HepG2 (cell line): Measurements from ENCODE around the gene RTEL1. TPM values are rescaled to one million over a fixed set of nuclear protein-coding genes. Genes with fewer than 3 reads are reported as not detected.

Source experiments
- CC2D1A ChIP-seq: sonication (generic); formaldehyde crosslinking; IDR thresholded peaks from 2 replicates; pipeline ENCODE4 v1.8.1; 2023; ENCODE audit warnings: mild to moderate bottlenecking, missing genetic modification reagents
- ESRRA ChIP-seq: sonication (generic); formaldehyde crosslinking; IDR thresholded peaks from 2 replicates; pipeline ENCODE4 v1.5.1; 2020; ENCODE audit warnings: mild to moderate bottlenecking, low read depth, missing genetic modification reagents
- HMG20B ChIP-seq: conservative IDR thresholded peaks from 2 replicates; pipeline ENCODE4 v1.6.1; 2016; ENCODE audit warnings: missing genetic modification reagents, missing compliant biosample characterization
- KLF6 ChIP-seq: IDR thresholded peaks from 2 replicates; pipeline ENCODE4 v1.8.0; 2016; ENCODE audit warnings: missing biosample characterization, missing genetic modification reagents
- KMT2A ChIP-seq: sonication (generic); formaldehyde crosslinking; IDR thresholded peaks from 2 replicates; pipeline ENCODE4 v1.4.0; 2020; ENCODE audit warnings: missing genetic modification reagents
- MAFF ChIP-seq: IDR thresholded peaks from 2 replicates; pipeline ENCODE4 v1.6.1; 2011; ENCODE audit warnings: low read depth, low read length, improper control_type of control experiment
- RAD21 ChIP-seq: fragments of 450-650 bp; formaldehyde crosslinking; IDR thresholded peaks from 2 replicates; pipeline ENCODE4 v1.5.0; 2020; ENCODE audit warnings: mild to moderate bottlenecking
- RELA ChIP-seq: sonication (generic); formaldehyde crosslinking; IDR thresholded peaks from 2 replicates; pipeline ENCODE4 v1.4.0; 2020; ENCODE audit warnings: missing genetic modification reagents
- RFX3 ChIP-seq: IDR thresholded peaks from 2 replicates; pipeline ENCODE4 v1.6.1; 2016; ENCODE audit warnings: missing biosample characterization, missing genetic modification reagents
- TARDBP ChIP-seq: sonication (generic); formaldehyde crosslinking; IDR thresholded peaks from 2 replicates; pipeline ENCODE4 v1.8.0; 2022; ENCODE audit warnings: mild to moderate bottlenecking, missing genetic modification reagents
- TEAD3 ChIP-seq: optimal IDR thresholded peaks from 2 replicates; pipeline ENCODE3; 2016; ENCODE audit warnings: borderline replicate concordance
- ZBTB8A ChIP-seq: sonication (generic); formaldehyde crosslinking; IDR thresholded peaks from 2 replicates; pipeline ENCODE4 v1.4.0; 2020; ENCODE audit warnings: mild to moderate bottlenecking, low read depth, missing genetic modification reagents, borderline replicate concordance
- ZNF160 ChIP-seq: sonication (generic); formaldehyde crosslinking; IDR thresholded peaks from 2 replicates; pipeline ENCODE4 v1.8.0; 2022; ENCODE audit warnings: mild to moderate bottlenecking, inconsistent platforms, missing genetic modification reagents
- ZNF850 ChIP-seq: sonication (generic); formaldehyde crosslinking; conservative IDR thresholded peaks from 2 replicates; pipeline ENCODE4 v1.9.0; 2021; ENCODE audit warnings: mild to moderate bottlenecking, missing genetic modification reagents
- polyA plus RNA-seq, 8 experiments: library from polyadenylated mRNA; depleted of rRNA in 3 of 8; stranded (reverse) in 7 of 8; unstranded in 1 of 8; fragments of >200 nt; fragmentation: Illumina TruSeq in 4 of 8; extraction: Trizol in 4 of 8; gene quantifications; 2 replicates each; pipeline versions ENCODE4 v1.2.1 to v1.2.3, GENCODE V29; 2011 to 2016; ENCODE audit warnings: low read depth in 4 of 8, missing spikeins in 1 of 8, mixed read lengths in 1 of 8; ENCODE audit not compliant: insufficient read depth in 1 of 8
- total RNA-seq, 5 experiments: library from RNA; depleted of rRNA; stranded (reverse); fragments of >200 nt; fragmentation: Illumina TruSeq; extraction: Trizol; gene quantifications; 2 replicates each; pipeline ENCODE4 v1.2.3, GENCODE V29; 2016; ENCODE audit warnings: low read depth in 1 of 5
- TF ChIP-seq, protein P1 (sequence below), 2 experiments: sonication (generic) in 1 of 2; formaldehyde crosslinking in 1 of 2; IDR thresholded peaks; 2 replicates each; pipeline versions ENCODE4 v1.4.0 to v1.6.1; 2016 to 2020; ENCODE audit warnings: borderline replicate concordance in 1 of 2, low read depth in 1 of 2, mild to moderate bottlenecking in 1 of 2, missing genetic modification reagents in 1 of 2
- TF ChIP-seq, protein P2 (sequence below): sonication (generic); formaldehyde crosslinking; IDR thresholded peaks from 2 replicates; pipeline ENCODE4 v1.4.0; 2020; ENCODE audit warnings: missing genetic modification reagents
- TF ChIP-seq, protein P3 (sequence below): sonication (generic); formaldehyde crosslinking; IDR thresholded peaks from 2 replicates; pipeline ENCODE4 v1.4.0; 2020; ENCODE audit warnings: mild to moderate bottlenecking, missing genetic modification reagents
- TF ChIP-seq, protein P4 (sequence below): sonication (generic); formaldehyde crosslinking; IDR thresholded peaks from 2 replicates; pipeline ENCODE4 v1.8.0; 2022; ENCODE audit warnings: mild to moderate bottlenecking, missing genetic modification reagents, moderate library complexity
- TF ChIP-seq, protein P5 (sequence below), 2 experiments: IDR thresholded peaks; 2 replicates each; pipeline ENCODE4 v1.6.1; 2011 to 2012; ENCODE audit warnings: low read length in 2 of 2, borderline replicate concordance in 1 of 2, low read depth in 1 of 2, mild to moderate bottlenecking in 1 of 2, moderate library complexity in 1 of 2

RTEL1 gene
- total and polyA plus RNA-seq, 2 of the 13 experiments (the other 11 are each of a cell fraction or from before 2014, with no cell fraction given), result 21.8 to 36.4 TPM

DNA sequence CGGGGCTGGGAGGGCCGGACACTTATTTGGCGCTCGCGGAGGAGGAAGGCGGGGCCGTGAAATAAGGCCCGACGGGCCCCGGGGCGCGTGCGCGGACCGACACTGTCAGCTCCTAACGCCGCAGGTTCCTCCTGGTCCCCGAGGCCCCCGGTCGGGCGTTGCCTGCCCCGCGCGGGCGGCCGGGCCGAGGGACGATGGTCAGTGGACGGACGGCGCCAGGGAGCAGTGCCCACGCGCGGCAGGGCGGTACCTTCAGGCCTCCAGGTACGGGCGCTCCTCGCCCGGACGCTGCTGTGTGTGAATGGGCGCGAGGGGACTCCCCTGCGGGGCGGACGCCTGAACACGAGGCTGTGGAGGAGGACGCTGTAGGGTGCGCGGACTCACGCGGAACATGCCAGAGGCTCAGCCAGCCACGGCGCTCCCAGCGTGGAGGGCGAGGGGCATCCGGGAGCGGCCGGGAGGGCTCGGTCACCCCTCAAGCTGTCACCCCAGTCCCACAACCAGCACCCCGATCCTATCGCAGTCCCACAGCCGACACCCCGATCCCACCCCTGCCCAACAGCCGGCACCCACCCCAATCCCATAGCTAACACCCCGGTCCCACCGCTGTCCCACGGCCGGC is 30.9 kb upstream of the RTEL1 start (continued):
- TF ChIP-seq, protein P1, sequence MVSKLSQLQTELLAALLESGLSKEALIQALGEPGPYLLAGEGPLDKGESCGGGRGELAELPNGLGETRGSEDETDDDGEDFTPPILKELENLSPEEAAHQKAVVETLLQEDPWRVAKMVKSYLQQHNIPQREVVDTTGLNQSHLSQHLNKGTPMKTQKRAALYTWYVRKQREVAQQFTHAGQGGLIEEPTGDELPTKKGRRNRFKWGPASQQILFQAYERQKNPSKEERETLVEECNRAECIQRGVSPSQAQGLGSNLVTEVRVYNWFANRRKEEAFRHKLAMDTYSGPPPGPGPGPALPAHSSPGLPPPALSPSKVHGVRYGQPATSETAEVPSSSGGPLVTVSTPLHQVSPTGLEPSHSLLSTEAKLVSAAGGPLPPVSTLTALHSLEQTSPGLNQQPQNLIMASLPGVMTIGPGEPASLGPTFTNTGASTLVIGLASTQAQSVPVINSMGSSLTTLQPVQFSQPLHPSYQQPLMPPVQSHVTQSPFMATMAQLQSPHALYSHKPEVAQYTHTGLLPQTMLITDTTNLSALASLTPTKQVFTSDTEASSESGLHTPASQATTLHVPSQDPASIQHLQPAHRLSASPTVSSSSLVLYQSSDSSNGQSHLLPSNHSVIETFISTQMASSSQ (IDR thresholded peaks at IDR 0.05; ENCODE audit: low read depth), result no peak
- TF ChIP-seq, protein P1 (CRISPR knock-in tag; IDR thresholded peaks at IDR 0.05; ENCODE audit: borderline replicate concordance), result peak; percentile 86
- TF ChIP-seq MAFF (no peak), KMT2A (CRISPR knock-in tag) (peak; percentile 71), ZBTB8A (CRISPR knock-in tag) (no peak; the same call in 1 of the 2 replicates), TARDBP (peak; percentile 78), RFX3 (CRISPR knock-in tag) (no peak), HMG20B (0 out of 2 replicates have a peak, but pooled peaks have one; percentile 29), ZNF160 (peak; percentile 92), KLF6 (CRISPR knock-in tag) (peak; percentile 96), CC2D1A (no peak), RAD21 (CRISPR knock-in tag) (peak; percentile 70), TEAD3 (CRISPR knock-in tag) (peak; percentile 61), ZNF850 (CRISPR knock-in tag) (peak; percentile 9; the same call in 1 of the 2 replicates), RELA (CRISPR knock-in tag) (peak; percentile 87), ESRRA (CRISPR knock-in tag) (peak; percentile 50; the same call in 1 of the 2 replicates)
- TF ChIP-seq, protein P2, sequence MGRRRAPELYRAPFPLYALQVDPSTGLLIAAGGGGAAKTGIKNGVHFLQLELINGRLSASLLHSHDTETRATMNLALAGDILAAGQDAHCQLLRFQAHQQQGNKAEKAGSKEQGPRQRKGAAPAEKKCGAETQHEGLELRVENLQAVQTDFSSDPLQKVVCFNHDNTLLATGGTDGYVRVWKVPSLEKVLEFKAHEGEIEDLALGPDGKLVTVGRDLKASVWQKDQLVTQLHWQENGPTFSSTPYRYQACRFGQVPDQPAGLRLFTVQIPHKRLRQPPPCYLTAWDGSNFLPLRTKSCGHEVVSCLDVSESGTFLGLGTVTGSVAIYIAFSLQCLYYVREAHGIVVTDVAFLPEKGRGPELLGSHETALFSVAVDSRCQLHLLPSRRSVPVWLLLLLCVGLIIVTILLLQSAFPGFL (CRISPR knock-in tag), result peak; percentile 95; the same call in 1 of the 2 replicates
- TF ChIP-seq, protein P3, sequence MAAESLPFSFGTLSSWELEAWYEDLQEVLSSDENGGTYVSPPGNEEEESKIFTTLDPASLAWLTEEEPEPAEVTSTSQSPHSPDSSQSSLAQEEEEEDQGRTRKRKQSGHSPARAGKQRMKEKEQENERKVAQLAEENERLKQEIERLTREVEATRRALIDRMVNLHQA (CRISPR knock-in tag), result no peak; the same call in 1 of the 2 replicates
- TF ChIP-seq, protein P4, sequence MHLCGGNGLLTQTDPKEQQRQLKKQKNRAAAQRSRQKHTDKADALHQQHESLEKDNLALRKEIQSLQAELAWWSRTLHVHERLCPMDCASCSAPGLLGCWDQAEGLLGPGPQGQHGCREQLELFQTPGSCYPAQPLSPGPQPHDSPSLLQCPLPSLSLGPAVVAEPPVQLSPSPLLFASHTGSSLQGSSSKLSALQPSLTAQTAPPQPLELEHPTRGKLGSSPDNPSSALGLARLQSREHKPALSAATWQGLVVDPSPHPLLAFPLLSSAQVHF (CRISPR knock-in tag), result peak; percentile 94; the same call in 1 of the 2 replicates
- TF ChIP-seq, protein P5, sequence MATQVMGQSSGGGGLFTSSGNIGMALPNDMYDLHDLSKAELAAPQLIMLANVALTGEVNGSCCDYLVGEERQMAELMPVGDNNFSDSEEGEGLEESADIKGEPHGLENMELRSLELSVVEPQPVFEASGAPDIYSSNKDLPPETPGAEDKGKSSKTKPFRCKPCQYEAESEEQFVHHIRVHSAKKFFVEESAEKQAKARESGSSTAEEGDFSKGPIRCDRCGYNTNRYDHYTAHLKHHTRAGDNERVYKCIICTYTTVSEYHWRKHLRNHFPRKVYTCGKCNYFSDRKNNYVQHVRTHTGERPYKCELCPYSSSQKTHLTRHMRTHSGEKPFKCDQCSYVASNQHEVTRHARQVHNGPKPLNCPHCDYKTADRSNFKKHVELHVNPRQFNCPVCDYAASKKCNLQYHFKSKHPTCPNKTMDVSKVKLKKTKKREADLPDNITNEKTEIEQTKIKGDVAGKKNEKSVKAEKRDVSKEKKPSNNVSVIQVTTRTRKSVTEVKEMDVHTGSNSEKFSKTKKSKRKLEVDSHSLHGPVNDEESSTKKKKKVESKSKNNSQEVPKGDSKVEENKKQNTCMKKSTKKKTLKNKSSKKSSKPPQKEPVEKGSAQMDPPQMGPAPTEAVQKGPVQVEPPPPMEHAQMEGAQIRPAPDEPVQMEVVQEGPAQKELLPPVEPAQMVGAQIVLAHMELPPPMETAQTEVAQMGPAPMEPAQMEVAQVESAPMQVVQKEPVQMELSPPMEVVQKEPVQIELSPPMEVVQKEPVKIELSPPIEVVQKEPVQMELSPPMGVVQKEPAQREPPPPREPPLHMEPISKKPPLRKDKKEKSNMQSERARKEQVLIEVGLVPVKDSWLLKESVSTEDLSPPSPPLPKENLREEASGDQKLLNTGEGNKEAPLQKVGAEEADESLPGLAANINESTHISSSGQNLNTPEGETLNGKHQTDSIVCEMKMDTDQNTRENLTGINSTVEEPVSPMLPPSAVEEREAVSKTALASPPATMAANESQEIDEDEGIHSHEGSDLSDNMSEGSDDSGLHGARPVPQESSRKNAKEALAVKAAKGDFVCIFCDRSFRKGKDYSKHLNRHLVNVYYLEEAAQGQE (IDR thresholded peaks at IDR 0.05; ENCODE audit: borderline replicate concordance in 1 of 2, low read depth in 1 of 2, low read length in 2 of 2), result peak in 1 of 2 experiments; percentile 11; a peak in 1 of 4 replicates
